ENCODE measurements around the gene PLCB1. TPM values are rescaled to one million over a fixed set of nuclear protein-coding genes. Genes with fewer than 3 reads are reported as not detected.

Gene PLCB1
- total and polyA plus RNA-seq, 7 donors, result 1.5 to 10.7 (median 4.2) TPM

DNA sequence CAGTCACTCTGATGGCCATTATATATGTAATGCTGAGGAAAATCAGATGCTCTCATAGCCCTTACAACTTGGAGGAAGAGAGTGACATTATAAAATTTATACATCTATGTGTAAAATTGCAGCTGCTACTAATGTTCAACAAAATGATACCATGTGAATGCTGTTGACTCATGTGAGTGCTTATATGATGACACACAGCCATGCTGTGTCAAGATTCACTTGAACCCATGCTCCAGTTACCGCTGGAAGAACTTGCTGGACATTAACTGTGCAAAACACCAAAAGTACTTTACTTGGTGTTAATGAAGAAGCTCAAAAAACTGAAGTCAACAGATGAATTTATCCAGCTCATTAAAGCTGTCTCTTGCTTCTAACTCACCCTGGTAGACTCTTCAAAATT is 617.9 kb downstream of the PLCB1 start:
- TF ChIP-seq, protein P1, sequence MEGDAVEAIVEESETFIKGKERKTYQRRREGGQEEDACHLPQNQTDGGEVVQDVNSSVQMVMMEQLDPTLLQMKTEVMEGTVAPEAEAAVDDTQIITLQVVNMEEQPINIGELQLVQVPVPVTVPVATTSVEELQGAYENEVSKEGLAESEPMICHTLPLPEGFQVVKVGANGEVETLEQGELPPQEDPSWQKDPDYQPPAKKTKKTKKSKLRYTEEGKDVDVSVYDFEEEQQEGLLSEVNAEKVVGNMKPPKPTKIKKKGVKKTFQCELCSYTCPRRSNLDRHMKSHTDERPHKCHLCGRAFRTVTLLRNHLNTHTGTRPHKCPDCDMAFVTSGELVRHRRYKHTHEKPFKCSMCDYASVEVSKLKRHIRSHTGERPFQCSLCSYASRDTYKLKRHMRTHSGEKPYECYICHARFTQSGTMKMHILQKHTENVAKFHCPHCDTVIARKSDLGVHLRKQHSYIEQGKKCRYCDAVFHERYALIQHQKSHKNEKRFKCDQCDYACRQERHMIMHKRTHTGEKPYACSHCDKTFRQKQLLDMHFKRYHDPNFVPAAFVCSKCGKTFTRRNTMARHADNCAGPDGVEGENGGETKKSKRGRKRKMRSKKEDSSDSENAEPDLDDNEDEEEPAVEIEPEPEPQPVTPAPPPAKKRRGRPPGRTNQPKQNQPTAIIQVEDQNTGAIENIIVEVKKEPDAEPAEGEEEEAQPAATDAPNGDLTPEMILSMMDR (IDR thresholded peaks at IDR 0.05), result no peak
- Histone ChIP-seq H3K27ac (no peak overlapping the region), H3K4me1 (no peaks in the 10 kb centered on the region), H3K9me3 (no peaks in the 10 kb centered on the region), H3K36me3 (ENCODE audit: insufficient read depth in 1 of 2, low read depth in 1 of 2) (no peaks in the 10 kb centered on the region), H3K4me3 (no peak overlapping the region), H3K27me3 (ENCODE audit: insufficient read depth in 3 of 3, low read length in 2 of 3) (no peaks in the 10 kb centered on the region)
- ATAC-seq (no peak), DNase-seq (no peak)
- 80 to 87% (median 81%) methylated on average over 1 of the region's 1 CpG for WGBS, 3 donors
- intact Hi-C loops (cut with DNase I), result loop anchor here in 1 of 2 donors (10.0 kb wide), 1 partner anchor 55 kb away; no protein-coding TSS in a partner anchor

DNA sequence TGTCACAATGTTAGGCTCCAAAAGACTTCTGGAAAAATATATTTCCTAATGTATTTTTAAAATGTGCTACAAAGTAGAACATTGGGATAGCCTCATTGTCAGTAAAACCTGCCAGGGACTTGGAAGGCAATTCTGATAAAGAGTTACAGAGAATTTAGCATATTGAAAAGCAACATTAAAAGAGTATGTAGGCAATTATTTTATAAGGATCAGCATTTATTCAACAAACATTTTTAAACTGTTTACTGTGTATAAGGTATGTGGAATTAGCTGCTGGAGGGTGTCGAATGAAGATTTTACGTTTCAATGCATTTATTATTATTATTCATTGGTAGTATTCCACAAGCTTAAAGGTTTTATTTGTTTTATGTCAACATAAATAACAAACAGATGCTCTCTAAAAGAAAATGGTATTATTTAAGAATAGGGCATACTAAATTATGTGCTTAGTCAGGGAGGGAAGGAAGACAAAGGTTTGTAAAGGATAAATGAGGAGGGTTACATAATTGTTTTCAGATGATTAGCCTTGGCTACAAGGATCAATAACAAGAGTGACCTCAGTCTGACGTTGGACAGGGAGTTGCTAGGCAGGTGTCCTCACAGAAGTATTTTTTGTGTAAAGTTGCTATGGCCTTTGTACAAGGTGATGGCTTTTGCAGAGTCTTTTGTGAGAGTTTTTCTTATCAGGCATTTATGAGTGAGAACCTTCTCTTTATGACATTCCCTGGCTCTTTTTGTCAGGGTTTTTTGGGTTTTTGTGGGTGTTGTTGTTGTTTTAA is 623.5 kb downstream of the PLCB1 start:
- Histone ChIP-seq H3K27me3 (ENCODE audit: insufficient read depth in 3 of 3, low read length in 2 of 3) (no peaks in the 10 kb centered on the region), H3K4me1 (no peaks in the 10 kb centered on the region), H3K4me3 (no peak overlapping the region), H3K36me3 (ENCODE audit: insufficient read depth in 1 of 2, low read depth in 1 of 2) (no peaks in the 10 kb centered on the region), H3K27ac (no peak overlapping the region), H3K9me3 (no peaks in the 10 kb centered on the region)
- ATAC-seq (no peak), DNase-seq (no peak)
- WGBS, 3 donors, result 73 to 79% (median 76%) methylated on average over 3 of the region's 3 CpGs
- intact Hi-C loops (cut with DNase I), result no loop called here
- TF ChIP-seq, protein P1 (IDR thresholded peaks at IDR 0.05), result no peak

DNA sequence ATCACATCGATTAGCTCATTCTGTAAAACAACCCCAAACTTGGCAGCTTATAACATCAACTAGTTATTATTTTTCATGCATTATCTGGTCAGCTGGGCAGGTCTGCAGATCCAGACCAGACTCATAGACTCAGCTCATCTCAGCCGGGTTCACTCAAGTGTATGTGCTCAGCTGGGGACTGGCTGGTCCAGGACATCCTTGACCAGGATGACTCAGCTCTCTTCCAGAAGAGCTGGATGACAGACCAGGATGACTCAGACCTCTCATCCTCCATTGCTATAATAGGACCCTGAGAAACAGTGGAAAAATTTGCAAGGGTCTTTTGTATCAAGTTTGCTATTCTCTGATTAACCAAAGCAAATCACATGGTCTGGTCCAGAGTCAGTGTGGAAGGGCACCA is 624.3 kb downstream of the PLCB1 start:
- H3K27me3 ChIP-seq (ENCODE audit: insufficient read depth in 3 of 3, low read length in 2 of 3), result no peaks in the 10 kb centered on the region
- intact Hi-C loops (cut with DNase I), result no loop called here
- no peaks in the 10 kb centered on the region for H3K4me1 ChIP-seq
- H3K4me3 ChIP-seq, result no peak overlapping the region
- DNase-seq (peak in 1 of 2 donors; percentile 28), ATAC-seq (peak; percentile 82 to 96 (median 93))
- no peaks in the 10 kb centered on the region for H3K36me3 ChIP-seq (ENCODE audit: insufficient read depth in 1 of 2, low read depth in 1 of 2)
- WGBS, 3 donors, result 47 to 77% (median 56%) methylated on average over 2 of the region's 2 CpGs
- TF ChIP-seq, protein P1 (IDR thresholded peaks at IDR 0.05), result no peak
- no peak overlapping the region for H3K27ac ChIP-seq
- no peaks in the 10 kb centered on the region for H3K9me3 ChIP-seq

DNA sequence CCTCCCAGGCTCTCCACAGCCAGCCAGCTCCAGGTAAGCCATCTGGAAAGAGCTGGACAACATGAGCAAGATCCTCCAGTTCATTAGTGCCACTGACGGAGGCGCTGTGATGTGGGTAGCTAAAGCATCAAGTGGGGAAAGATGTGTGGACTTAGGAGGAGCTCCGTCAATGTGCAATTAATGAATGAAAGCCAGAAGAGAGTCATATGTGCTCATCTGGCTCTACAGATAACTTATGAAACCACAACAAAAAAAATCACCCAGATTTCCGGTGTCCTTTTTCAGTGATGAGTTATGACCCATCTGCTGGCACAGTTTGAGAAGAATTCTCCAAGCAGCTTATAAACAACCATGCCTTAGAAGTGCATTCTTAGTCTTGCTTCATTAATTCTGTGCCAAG is 625.1 kb downstream of the PLCB1 start:
- TF ChIP-seq, protein P1 (IDR thresholded peaks at IDR 0.05), result no peak
- DNase-seq (no peak), ATAC-seq (peak; percentile 20 to 35 (median 32))
- no peaks in the 10 kb centered on the region for H3K36me3 ChIP-seq (ENCODE audit: insufficient read depth in 1 of 2, low read depth in 1 of 2)
- no peak overlapping the region for H3K4me3 ChIP-seq
- intact Hi-C loops (cut with DNase I), result no loop called here
- H3K9me3 ChIP-seq, result no peaks in the 10 kb centered on the region
- no peaks in the 10 kb centered on the region for H3K27me3 ChIP-seq (ENCODE audit: insufficient read depth in 3 of 3, low read length in 2 of 3)
- WGBS, 3 donors, result 78 to 85% (median 84%) methylated on average over 4 of the region's 4 CpGs
- no peaks in the 10 kb centered on the region for H3K4me1 ChIP-seq
- H3K27ac ChIP-seq, result no peak overlapping the region
